CD1c-positive myeloid dendritic cell (primary cell): Measurements from ENCODE around the gene PFKP.

Experiments
- DNase-seq: peaks from one replicate; pipeline ENCODE4 v3.0.0-alpha.2; 2016; ENCODE audit errors: extremely low spot score

Gene PFKP

GRCh38 chr10:3067118-3067858, at the start of gene PFKP:
TSS of gene PFKP (plus strand) at chr10:3067548. CDS start at chr10:3067596, 48 bp downstream.
- DNase-seq, result peak; percentile 70

- DNase-seq, result no peak
These were observed 49.1 kb upstream of the PFKP start for GRCh38 chr10:3018247-3018646.

- no peak for DNase-seq
These were observed 47.0 kb upstream of the PFKP start for GRCh38 chr10:3020311-3020710.

DNA sequence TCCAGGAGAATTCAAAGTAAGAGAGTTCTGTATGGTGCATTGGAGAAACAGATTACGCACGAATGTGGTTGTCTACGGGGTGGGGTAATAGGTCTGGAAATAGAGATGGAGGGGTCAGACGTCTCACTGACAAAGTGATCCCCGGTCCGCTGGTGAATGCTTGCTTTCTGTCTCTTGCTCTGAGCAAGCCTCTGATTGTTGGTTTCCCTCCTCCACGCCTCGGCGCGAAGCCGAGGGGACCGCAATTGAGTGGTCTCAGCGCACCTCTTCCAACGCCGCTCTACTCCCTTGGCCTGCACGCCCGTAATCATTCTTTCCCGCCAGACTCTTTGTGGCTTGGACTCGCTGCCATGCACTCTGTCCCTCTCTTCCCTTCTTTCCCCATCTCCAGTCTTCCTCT, 46.5 kb upstream of the PFKP start:
- no peak for DNase-seq

- no peak for DNase-seq
These were observed 45.3 kb upstream of the PFKP start for GRCh38 chr10:3022027-3022426.

DNA sequence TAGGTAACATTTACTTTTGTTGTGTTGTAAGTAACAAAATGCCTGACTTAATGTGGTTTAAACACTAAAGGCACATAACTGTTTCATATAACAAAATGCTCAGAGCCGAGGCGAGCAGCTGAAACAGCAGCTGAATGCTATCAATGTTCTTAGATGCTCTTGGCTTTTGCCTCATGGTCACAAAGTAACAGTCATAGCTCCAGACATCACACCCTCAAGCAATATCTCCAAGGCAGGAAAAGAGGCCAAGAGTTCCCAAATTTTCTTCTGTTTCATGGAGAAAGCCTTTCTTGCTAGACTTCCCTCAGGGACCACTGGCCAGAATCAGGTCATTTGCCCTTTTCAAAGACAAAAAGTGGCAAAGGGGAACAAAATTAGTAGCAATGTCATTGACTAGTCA, 43.5 kb upstream of the PFKP start:
- DNase-seq, result no peak

DNA sequence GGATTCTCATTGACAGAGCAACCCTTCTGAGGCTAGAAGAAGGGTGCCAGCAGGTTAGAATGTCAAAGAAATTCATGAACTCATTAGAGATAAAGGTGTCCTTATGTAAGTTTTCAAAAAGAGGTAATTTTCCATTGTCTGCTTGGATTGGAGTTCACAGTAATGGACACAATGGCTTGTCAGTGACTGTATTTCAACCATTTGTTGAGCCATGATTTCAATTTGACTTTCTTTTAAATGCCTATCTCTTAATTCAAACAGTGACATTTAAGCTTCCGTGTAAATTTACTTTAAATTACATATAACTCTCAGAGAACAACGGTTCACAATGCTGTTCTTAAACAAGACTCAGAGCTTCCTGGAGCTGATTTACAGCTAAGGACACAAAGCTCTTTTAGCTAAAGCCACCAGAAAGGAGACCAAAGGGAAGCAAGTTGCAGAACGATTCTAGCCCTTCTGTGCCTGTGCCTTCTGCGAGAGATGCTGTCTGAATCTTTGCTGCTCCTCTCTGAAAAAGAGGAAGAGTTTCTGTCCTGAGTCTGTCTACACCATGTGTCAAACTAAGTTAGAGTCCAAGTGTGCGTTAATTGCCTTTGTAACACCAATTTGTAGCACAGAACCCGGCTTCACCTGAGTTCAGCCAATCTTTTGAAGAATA, 42.2 kb upstream of the PFKP start:
- DNase-seq, result peak; percentile 34

DNA sequence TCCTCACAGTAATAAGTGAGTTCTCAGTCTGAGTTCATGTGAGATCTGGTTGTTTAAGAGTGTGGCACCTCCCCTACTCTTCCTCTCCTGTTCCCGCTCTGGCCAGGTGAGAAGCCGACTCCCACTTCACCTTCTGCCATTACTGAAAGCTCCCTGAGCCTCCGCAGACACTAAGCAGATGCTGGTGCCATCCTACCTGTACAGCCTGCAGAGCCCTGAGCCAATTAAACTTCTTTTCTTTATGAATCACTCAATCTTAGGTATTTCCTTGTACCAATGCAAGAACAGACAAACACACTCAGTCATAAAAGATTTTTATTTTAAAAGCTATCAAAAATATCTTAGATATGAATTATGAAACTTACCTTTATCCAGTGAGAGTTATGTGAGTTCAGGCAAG, 39.5 kb upstream of the PFKP start:
- no peak for DNase-seq

- DNase-seq, result peak; percentile 76
These were observed 38.9 kb upstream of the PFKP start for GRCh38 chr10:3028441-3028840.

DNA sequence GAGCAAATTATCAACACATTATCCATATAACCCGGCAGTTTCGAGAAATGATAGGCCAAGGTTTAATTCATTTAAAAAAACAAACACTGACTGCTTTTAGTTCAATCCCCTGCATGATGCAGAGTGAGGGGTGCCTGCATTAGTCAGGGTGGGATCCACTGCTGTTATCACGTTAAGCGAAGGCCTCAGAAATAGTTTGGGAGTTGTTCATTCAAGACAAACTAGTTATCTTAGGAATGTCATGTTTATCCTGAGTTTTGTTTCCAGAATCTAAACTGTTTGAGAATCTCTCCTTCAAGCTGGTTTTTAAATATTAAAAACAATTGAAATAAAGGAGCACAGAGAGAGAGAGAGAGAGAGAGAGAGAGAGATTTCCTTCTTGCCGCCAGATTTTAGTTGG, 36.6 kb upstream of the PFKP start:
- no peak for DNase-seq

DNA sequence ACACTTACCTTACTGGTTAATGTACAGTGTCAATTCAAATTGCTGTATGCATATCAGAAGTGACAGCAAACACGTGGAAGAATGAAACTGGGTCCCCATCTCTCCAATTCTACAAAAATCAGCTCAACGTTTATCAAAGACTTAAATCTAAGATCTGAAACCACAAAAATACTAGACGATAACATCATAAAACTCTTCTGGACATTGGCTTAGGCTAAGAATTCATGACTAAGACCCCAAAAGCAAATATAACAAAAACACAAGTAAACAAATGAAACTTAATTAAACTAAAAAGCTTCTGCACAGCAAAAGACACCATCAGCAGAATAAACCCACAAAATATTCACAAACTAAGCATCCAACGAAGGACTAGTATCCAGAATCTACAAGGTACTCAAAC, 35.9 kb upstream of the PFKP start:
- no peak for DNase-seq

GRCh38 chr10:3033925-3034324, 33.4 kb upstream of the PFKP start:
- DNase-seq, result no peak

GRCh38 chr10:3034616-3035015, 32.7 kb upstream of the PFKP start:
- DNase-seq, result peak; percentile 92

GRCh38 chr10:3036155-3037021, 31.0 kb upstream of the PFKP start:
- peak; percentile 97 for DNase-seq

DNA sequence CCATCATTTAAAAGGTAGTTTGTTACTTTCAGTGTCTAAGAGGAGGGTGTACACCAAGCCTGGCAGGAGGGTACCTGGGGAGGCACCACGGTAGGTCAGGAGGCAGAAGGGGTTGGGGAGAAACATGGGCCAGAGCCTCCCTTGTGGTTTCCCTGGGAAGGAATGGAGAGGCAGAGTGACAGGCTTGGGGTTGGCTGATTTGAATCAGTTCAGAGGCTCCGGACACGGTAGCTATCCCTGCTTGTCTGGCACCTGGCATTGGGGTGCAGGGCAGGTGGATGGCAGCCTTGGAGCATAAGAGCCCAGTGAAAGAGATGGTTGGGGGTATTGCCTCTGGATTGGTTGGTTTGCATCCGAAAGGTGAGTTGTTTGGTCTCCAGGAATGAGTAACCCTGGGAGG, 30.2 kb upstream of the PFKP start:
- no peak for DNase-seq

GRCh38 chr10:3040069-3040468, 27.3 kb upstream of the PFKP start:
- peak; percentile 89 for DNase-seq

GRCh38 chr10:3042589-3042988, 24.8 kb upstream of the PFKP start:
- DNase-seq, result peak; percentile 37

DNA sequence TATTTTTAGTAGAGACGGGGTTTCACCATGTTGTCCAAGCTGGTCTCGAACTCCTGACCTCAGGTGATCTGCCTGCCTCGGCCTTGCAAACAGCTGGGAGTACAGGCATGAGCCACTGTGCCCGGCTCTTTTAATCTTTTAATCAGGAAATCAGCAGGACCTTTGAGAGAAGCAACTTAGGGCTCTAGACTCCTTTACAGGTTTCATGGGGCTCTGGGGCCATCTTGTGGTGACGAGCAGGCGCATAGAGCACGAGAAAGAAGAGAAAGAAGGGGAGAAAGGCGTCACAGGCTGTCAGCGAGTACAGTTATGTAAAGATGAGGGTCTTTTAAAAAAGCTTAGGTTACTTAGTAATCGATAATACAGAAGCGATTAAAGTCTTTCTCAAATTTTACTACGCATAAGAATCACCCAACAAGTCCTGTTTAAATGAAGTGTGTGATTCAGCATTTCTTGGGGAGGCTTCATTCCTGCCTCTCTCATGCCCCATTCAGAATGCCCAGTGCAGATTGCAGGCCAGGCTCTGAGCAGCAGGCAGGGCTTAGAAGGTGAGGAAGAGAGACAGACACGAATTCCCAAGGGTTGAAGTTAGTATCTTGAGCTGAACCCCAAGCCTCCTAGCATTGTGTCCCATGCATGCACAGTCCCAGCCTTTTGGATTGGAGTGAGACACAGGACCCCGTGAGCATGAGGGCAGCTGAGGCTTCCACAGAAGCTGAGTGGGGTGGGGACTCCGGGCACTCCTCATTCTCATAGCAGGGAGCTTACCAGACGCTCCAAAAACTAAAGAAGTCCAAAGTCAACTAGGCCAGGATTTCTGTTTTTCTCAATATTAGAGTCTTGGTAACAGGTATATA, 23.6 kb upstream of the PFKP start:
- peak; percentile 84 for DNase-seq

- peak; percentile 45 for DNase-seq
These were observed 21.7 kb upstream of the PFKP start for GRCh38 chr10:3045471-3046209.

DNA sequence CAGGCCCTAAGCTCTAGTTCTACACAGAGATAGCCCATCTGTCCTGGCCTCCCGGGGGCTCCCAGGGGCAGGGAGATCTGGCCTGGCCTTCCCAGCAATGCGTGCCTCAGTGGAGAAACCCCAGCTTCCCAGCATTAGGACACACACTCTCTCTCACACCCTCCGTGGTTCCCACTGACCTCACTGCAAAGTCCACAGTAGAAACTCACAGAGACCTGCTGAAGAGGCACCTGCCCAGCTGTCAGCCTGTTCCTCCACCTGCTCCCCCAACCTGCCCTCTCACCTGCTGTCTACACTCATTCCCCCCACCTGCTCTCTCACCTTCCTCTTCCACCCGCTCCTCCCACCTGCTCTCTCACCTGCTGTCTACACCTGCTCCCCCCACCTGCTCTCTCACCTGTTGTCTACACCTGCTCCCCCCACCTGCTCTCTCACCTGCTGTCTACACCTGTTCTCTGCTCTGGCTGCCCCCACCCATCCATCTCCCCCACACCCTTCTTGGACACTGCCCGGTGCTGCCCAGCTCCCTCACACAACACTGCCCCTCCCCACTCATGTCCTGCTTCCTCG, 21.1 kb upstream of the PFKP start:
- no peak for DNase-seq
